ENCODE data around the gene CDH23. TPM values are rescaled to one million over a fixed set of nuclear protein-coding genes. Genes with fewer than 3 reads are reported as not detected.

Gene CDH23
- total RNA-seq, 2 experiments from 2014 or later = 4.6 to 5.2 TPM

DNA sequence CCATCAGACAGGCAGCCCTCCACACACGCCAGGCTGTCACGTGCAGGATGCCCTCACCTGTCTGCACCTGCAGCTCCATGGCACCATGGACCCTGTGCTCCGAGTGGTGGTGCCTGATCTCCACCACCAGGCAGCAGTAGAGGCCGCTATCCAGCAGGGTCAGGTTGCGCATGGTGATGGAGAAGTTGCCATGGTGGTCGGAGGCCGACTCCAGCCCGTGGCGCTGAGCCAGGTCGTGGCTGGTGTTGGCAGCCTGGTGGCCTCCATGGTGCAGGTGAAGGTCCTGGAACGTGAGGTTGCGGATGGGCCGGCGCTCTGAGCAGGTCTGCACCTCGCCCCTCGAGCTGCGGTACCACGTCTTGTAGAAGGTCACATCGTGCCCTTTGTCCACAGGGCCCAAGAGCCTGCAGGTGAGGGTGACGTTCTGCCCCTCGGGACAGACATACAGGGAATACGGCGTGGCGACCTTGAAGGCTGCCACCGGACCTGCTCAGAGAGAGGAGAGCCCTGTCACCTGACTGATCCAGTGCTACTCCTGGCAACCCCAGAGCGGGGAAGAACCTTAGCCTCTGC lies 364.9 kb downstream of the CDH23 start:
- ChIA-PET CTCF (no interaction called here), POLR2A (interaction anchor here (0.7 to 14.6 kb wide), 2 partner anchors 11 to 18 kb away, joined by 3 to 416 read pairs; partner anchors contain the start of gene VSIR)
- DNase-seq (peak in 1 of 14 experiments; percentile 39), ATAC-seq (ENCODE audit: poor library complexity) (no peak)
- H3K9me3 Mint-ChIP-seq = no peaks in the 10 kb centered on the region
- TF ChIP-seq, protein P1, sequence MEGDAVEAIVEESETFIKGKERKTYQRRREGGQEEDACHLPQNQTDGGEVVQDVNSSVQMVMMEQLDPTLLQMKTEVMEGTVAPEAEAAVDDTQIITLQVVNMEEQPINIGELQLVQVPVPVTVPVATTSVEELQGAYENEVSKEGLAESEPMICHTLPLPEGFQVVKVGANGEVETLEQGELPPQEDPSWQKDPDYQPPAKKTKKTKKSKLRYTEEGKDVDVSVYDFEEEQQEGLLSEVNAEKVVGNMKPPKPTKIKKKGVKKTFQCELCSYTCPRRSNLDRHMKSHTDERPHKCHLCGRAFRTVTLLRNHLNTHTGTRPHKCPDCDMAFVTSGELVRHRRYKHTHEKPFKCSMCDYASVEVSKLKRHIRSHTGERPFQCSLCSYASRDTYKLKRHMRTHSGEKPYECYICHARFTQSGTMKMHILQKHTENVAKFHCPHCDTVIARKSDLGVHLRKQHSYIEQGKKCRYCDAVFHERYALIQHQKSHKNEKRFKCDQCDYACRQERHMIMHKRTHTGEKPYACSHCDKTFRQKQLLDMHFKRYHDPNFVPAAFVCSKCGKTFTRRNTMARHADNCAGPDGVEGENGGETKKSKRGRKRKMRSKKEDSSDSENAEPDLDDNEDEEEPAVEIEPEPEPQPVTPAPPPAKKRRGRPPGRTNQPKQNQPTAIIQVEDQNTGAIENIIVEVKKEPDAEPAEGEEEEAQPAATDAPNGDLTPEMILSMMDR (IDR thresholded peaks at IDR 0.05) = no peak
- peaks cover 84% of the 10 kb centered on the region for H3K36me3 ChIP-seq (ENCODE audit: insufficient read depth, low read length)
- H3K4me3 Mint-ChIP-seq = peak overlapping the region; percentile 62
- H3K9me3 ChIP-seq (ENCODE audit: control insufficient read depth in 1 of 2, insufficient read depth in 1 of 2, low read length in 2 of 2) = no peaks in the 10 kb centered on the region
- intact Hi-C loops (cut with DNase I, micrococcal nuclease) = no loop called here
- no peak overlapping the region for H3K4me3 ChIP-seq (ENCODE audit: low read length)
- peak overlapping the region; percentile 95 for H3K27ac Mint-ChIP-seq
- H3K27me3 Mint-ChIP-seq = no peaks in the 10 kb centered on the region
- peaks cover 87% of the 10 kb centered on the region for H3K4me1 Mint-ChIP-seq (ENCODE audit: low read depth)
- H3K4me1 ChIP-seq (ENCODE audit: insufficient read depth, low read length) = peaks cover 93% of the 10 kb centered on the region
- peaks cover 95% of the 10 kb centered on the region for H3K36me3 Mint-ChIP-seq (ENCODE audit: low read depth)
- peak overlapping the region; percentile 33 to 47 for H3K27ac ChIP-seq (ENCODE audit: low read depth in 1 of 2, low read length in 2 of 2)
- H3K27me3 ChIP-seq (ENCODE audit: control insufficient read depth in 1 of 2, insufficient read depth in 2 of 2, low read length in 2 of 2) = no peaks in the 10 kb centered on the region

DNA sequence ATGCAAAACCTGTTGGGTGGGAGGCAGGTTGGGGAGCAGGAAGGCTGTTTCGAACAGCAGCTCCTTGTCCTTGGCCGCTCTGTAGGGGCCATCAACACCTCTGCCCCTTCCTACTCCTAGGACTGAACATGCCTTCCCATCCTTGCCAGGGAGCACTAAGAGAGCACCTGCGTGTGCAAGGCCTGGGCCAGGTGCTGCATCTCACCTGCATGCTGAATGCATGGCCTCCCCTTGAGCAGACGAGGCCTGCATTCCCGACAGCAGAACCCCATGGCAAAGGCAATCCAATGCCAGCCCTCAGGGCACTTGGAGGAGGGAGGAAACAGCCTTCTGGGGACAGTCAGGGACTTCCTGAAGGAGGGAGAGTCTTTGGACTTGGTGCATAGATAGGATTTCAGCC lies 365.6 kb downstream of the CDH23 start:
- peak overlapping the region in 1 of 2 donors; percentile 47 for H3K27ac ChIP-seq (ENCODE audit: low read depth in 1 of 2, low read length in 2 of 2)
- POLR2A ChIA-PET = interaction anchor here (1.2 to 14.6 kb wide), 4 partner anchors 10 to 49 kb away, joined by 4 to 416 read pairs (median 12); partner anchors contain the start of gene VSIR

DNA sequence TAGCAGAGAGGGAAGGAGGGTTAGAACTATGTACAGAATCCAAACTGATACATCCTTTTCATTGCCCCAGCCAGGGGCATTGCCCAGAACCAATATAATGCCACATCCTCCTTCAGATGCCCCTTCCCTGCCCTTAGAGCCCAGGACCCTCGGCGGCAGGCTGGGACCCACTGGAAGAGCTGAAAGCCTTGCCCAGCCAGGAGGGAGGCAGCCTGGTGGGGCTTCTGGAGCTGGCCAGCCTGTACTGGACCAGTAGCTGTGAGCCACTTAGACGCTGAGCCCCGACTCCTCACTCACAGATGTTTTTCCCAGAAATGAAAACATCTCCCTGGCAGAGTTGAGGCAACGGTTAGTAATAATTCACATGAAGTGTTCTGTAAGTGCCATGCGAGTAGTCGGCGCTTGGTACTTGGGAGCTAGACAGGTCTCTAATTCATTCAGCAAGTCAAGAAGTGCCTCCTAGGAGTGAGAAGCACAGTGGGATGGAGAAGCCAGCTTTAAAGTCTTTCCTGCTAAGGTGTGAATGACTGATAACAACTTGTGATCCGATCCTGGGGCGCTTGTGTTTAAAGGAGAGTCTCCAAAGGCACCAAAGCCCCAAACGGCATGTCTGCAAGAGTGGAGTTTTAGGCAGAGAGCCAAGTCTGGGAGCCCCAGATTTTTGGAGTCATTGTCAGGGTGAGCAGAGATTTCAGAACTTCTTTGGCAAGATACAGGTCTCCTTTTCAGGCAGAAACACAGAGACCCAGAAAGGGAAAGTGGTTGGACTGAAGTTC lies 366.8 kb downstream of the CDH23 start:
- ChIA-PET CTCF (interaction anchor here (0.7 to 2.7 kb wide), 3 partner anchors 10 to 11 kb away, joined by 3 to 19 read pairs (median 3); partner anchors contain the start of gene VSIR), POLR2A (interaction anchor here (1.2 to 14.6 kb wide), 5 partner anchors 9 to 88 kb away, joined by 4 to 416 read pairs (median 8); partner anchors contain the start of genes PSAP and VSIR)
- Histone ChIP-seq H3K27ac (ENCODE audit: low read depth in 1 of 2, low read length in 2 of 2) (peak overlapping the region; percentile 40 to 65), H3K27me3 (ENCODE audit: control insufficient read depth in 1 of 2, insufficient read depth in 2 of 2, low read length in 2 of 2) (no peaks in the 10 kb centered on the region), H3K36me3 (ENCODE audit: insufficient read depth, low read length) (peaks cover 87% of the 10 kb centered on the region), H3K4me1 (ENCODE audit: insufficient read depth, low read length) (peaks cover 93% of the 10 kb centered on the region), H3K9me3 (ENCODE audit: control insufficient read depth in 1 of 2, insufficient read depth in 1 of 2, low read length in 2 of 2) (no peaks in the 10 kb centered on the region), H3K4me3 (ENCODE audit: low read length) (no peak overlapping the region)
- no peaks in the 10 kb centered on the region for H3K27me3 Mint-ChIP-seq
- H3K27ac Mint-ChIP-seq = peak overlapping the region; percentile 95
- peaks cover 87% of the 10 kb centered on the region for H3K4me1 Mint-ChIP-seq (ENCODE audit: low read depth)
- H3K36me3 Mint-ChIP-seq (ENCODE audit: low read depth) = peaks cover 95% of the 10 kb centered on the region
- intact Hi-C loops (cut with DNase I, micrococcal nuclease) = no loop called here
- H3K9me3 Mint-ChIP-seq = no peaks in the 10 kb centered on the region
- ATAC-seq (ENCODE audit: poor library complexity) (no peak), DNase-seq (no peak)
- peak overlapping the region; percentile 76 for H3K4me3 Mint-ChIP-seq
- TF ChIP-seq, protein P1 (IDR thresholded peaks at IDR 0.05) = no peak

More for the DNA sequence above, 365.6 kb downstream of the CDH23 start:
- Mint-ChIP-seq H3K36me3 (ENCODE audit: low read depth) (peaks cover 95% of the 10 kb centered on the region), H3K27me3 (no peaks in the 10 kb centered on the region), H3K4me3 (no peak overlapping the region), H3K27ac (peak overlapping the region; percentile 95), H3K9me3 (no peaks in the 10 kb centered on the region), H3K4me1 (ENCODE audit: low read depth) (peaks cover 87% of the 10 kb centered on the region)
- intact Hi-C loops (cut with DNase I, micrococcal nuclease) = no loop called here
- DNase-seq (no peak), ATAC-seq (ENCODE audit: poor library complexity) (no peak)
- Histone ChIP-seq H3K4me1 (ENCODE audit: insufficient read depth, low read length) (peaks cover 93% of the 10 kb centered on the region), H3K9me3 (ENCODE audit: control insufficient read depth in 1 of 2, insufficient read depth in 1 of 2, low read length in 2 of 2) (no peaks in the 10 kb centered on the region), H3K27me3 (ENCODE audit: control insufficient read depth in 1 of 2, insufficient read depth in 2 of 2, low read length in 2 of 2) (no peaks in the 10 kb centered on the region), H3K36me3 (ENCODE audit: insufficient read depth, low read length) (peaks cover 89% of the 10 kb centered on the region), H3K4me3 (ENCODE audit: low read length) (no peak overlapping the region)
- TF ChIP-seq, protein P1 (IDR thresholded peaks at IDR 0.05) = no peak
- CTCF ChIA-PET = no interaction called here
